ENCODE data around the gene LRRC2. TPM values are rescaled to one million over a fixed set of nuclear protein-coding genes. Genes with fewer than 3 reads are reported as not detected.
"Not testable (repeated sequence)": the region's sequence is repeated elsewhere in the genome, so short reads cannot be mapped to it uniquely, and the experiment has no call there.

LRRC2 gene
- total and polyA plus RNA-seq, 4 donors, result 0.09 to 3.1 (median 0.73) TPM

DNA sequence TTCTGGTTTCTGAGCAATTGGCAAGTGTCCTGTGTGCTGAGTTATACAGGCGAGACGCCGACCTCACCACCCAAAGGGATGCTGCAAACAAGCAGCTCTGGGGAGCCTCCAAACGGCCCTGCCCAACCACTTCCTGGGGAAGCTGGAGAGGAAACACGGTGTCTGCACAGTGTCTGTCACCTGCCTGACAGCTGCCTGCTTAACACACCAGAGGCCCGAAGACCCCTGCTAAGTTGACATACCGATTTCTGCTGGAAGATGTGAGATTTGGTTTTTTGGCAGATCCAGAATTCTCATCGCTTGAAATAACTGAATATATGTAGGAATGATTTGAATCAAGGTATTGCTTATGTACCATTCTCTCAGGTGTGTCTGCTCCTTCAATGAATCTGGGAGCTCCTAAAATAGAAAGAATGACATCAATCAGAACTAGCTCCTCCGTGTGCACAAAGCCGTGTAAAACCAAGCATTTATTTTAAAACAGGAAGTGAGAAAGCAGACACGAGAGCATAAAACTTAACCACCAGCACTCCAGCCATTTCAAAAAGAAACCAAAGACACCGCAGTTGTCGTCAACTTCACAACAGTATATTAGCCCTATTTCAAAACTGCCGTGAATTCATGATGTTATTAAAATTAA, 27.2 kb downstream of the LRRC2 start:
- DNase-seq (peak in 2 of 3 donors; percentile 10 to 28), ATAC-seq (ENCODE audit: insufficient read depth, low FRiP score) (peak; percentile 62)
- Histone ChIP-seq H3K36me3 (ENCODE audit: control insufficient read depth in 4 of 4, insufficient read depth in 4 of 4, low read length in 4 of 4) (no peaks in the 10 kb centered on the region), H3K27ac (ENCODE audit: low read depth in 1 of 2, low read length in 1 of 2) (no peak overlapping the region), H3K4me1 (ENCODE audit: control insufficient read depth in 5 of 5, insufficient read depth in 5 of 5, low read length in 5 of 5) (peaks cover 0 to 3% (median 0%) of the 10 kb centered on the region in 5 donors), H3K9ac (ENCODE audit: insufficient read depth in 1 of 2, low read length in 2 of 2) (no peak overlapping the region), H3K9me3 (ENCODE audit: control insufficient read depth in 4 of 4, insufficient read depth in 3 of 4, low read length in 3 of 4) (no peaks in the 10 kb centered on the region), H3K4me3 (no peak overlapping the region), H3K27me3 (ENCODE audit: control insufficient read depth in 3 of 3, insufficient read depth in 3 of 3, low read length in 2 of 3) (no peaks in the 10 kb centered on the region)
- 11 to 28% methylated on average over 14 of the region's 14 CpGs for WGBS, 2 donors
- TF ChIP-seq, protein P1, sequence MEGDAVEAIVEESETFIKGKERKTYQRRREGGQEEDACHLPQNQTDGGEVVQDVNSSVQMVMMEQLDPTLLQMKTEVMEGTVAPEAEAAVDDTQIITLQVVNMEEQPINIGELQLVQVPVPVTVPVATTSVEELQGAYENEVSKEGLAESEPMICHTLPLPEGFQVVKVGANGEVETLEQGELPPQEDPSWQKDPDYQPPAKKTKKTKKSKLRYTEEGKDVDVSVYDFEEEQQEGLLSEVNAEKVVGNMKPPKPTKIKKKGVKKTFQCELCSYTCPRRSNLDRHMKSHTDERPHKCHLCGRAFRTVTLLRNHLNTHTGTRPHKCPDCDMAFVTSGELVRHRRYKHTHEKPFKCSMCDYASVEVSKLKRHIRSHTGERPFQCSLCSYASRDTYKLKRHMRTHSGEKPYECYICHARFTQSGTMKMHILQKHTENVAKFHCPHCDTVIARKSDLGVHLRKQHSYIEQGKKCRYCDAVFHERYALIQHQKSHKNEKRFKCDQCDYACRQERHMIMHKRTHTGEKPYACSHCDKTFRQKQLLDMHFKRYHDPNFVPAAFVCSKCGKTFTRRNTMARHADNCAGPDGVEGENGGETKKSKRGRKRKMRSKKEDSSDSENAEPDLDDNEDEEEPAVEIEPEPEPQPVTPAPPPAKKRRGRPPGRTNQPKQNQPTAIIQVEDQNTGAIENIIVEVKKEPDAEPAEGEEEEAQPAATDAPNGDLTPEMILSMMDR (IDR thresholded peaks at IDR 0.05; ENCODE audit: control extremely low read depth, extremely low read depth), result no peak

DNA sequence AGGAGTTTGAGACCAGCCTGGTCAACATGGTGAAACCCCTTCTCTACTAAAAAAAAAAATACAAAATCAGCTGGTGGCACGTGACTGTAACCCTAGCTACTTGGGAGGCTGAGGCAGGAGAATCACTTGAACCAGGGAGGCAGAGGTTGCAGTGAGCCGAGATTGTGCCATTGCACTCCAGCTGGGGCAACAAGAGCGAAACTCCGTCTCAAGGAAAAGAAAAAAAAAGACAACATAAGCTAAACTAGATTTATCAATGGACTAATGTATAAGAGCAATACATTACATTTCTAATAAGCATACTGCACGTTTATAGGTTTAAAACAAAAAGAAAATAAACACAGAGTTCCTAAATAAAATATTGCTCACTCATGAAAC, 27.7 kb downstream of the LRRC2 start:
- not testable (repeated sequence) for H3K27me3 ChIP-seq (ENCODE audit: control insufficient read depth in 3 of 3, insufficient read depth in 3 of 3, low read length in 2 of 3); H3K9me3 ChIP-seq (ENCODE audit: control insufficient read depth in 4 of 4, insufficient read depth in 3 of 4, low read length in 3 of 4); DNase-seq; H3K9ac ChIP-seq (ENCODE audit: insufficient read depth in 1 of 2, low read length in 2 of 2); H3K36me3 ChIP-seq (ENCODE audit: control insufficient read depth in 4 of 4, insufficient read depth in 4 of 4, low read length in 4 of 4); H3K4me3 ChIP-seq; H3K27ac ChIP-seq (ENCODE audit: low read depth in 1 of 2, low read length in 1 of 2); H3K4me1 ChIP-seq (ENCODE audit: control insufficient read depth in 5 of 5, insufficient read depth in 5 of 5, low read length in 5 of 5); ATAC-seq (ENCODE audit: insufficient read depth, low FRiP score)
- WGBS, 2 donors, result 33 to 55% methylated on average over 5 of the region's 5 CpGs

DNA sequence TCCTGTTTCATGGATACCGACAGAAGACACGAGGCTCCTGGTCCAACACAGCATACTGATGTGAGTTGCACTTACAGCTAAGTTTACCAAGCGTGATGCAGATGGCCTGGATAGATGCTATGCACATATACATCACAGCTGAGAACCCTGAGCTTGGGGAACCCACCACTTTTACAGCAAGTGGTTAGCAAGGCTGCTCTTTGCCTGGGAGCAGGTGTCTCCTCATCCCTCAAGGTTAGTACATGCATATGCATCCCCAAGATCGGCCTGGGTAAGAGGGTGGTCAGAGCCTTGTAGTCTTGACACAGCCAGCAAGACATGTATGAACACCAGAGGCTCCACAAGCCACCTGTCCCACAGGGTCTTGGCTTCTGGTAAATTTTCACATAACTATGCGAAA, 28.3 kb downstream of the LRRC2 start:
- TF ChIP-seq, protein P1 (IDR thresholded peaks at IDR 0.05; ENCODE audit: control extremely low read depth, extremely low read depth), result no peak
- DNase-seq, result no peak
- no peak overlapping the region for H3K9ac ChIP-seq (ENCODE audit: insufficient read depth in 1 of 2, low read length in 2 of 2)
- ATAC-seq (ENCODE audit: insufficient read depth, low FRiP score), result no peak
- no peak overlapping the region for H3K4me3 ChIP-seq
- no peaks in the 10 kb centered on the region for H3K9me3 ChIP-seq (ENCODE audit: control insufficient read depth in 4 of 4, insufficient read depth in 3 of 4, low read length in 3 of 4)
- no peaks in the 10 kb centered on the region for H3K27me3 ChIP-seq (ENCODE audit: control insufficient read depth in 3 of 3, insufficient read depth in 3 of 3, low read length in 2 of 3)
- WGBS, 2 donors, result 91 to 94% methylated on average over 5 of the region's 5 CpGs
- H3K27ac ChIP-seq (ENCODE audit: low read depth in 1 of 2, low read length in 1 of 2), result no peak overlapping the region
- no peaks in the 10 kb centered on the region for H3K36me3 ChIP-seq (ENCODE audit: control insufficient read depth in 4 of 4, insufficient read depth in 4 of 4, low read length in 4 of 4)
- H3K4me1 ChIP-seq (ENCODE audit: control insufficient read depth in 5 of 5, insufficient read depth in 5 of 5, low read length in 5 of 5), result peaks cover 0 to 3% (median 0%) of the 10 kb centered on the region in 5 donors

DNA sequence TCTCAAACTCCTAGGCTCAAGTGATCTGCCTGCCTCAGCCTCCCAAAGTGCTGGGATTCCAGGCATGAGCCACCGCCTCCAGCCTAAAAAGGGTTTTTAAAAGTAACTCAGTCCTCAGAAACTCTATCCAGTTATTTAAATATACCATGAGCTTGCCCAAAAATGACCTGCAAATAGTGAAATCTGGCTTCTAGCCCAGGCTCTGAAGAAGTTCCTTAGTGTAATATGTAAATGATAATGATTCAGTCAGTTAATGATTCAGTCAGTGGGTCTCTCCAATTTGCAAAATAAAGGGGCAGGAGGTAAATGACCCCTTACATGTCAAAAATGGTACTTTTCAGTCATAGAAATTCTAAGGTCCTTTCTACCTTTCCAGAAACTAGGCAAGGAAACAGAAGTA, 28.8 kb downstream of the LRRC2 start:
- 86 to 92% methylated on average over 1 of the region's 1 CpG for WGBS, 2 donors

More for the DNA sequence above, 28.8 kb downstream of the LRRC2 start:
- DNase-seq (no peak), ATAC-seq (ENCODE audit: insufficient read depth, low FRiP score) (no peak)
- H3K27me3 ChIP-seq (ENCODE audit: control insufficient read depth in 3 of 3, insufficient read depth in 3 of 3, low read length in 2 of 3), result no peaks in the 10 kb centered on the region
- no peaks in the 10 kb centered on the region for H3K9me3 ChIP-seq (ENCODE audit: control insufficient read depth in 4 of 4, insufficient read depth in 3 of 4, low read length in 3 of 4)
- no peak overlapping the region for H3K9ac ChIP-seq (ENCODE audit: insufficient read depth in 1 of 2, low read length in 2 of 2)
- peaks cover 0 to 3% (median 0%) of the 10 kb centered on the region in 5 donors for H3K4me1 ChIP-seq (ENCODE audit: control insufficient read depth in 5 of 5, insufficient read depth in 5 of 5, low read length in 5 of 5)
- TF ChIP-seq, protein P1 (IDR thresholded peaks at IDR 0.05; ENCODE audit: control extremely low read depth, extremely low read depth), result no peak
- H3K27ac ChIP-seq (ENCODE audit: low read depth in 1 of 2, low read length in 1 of 2), result no peak overlapping the region
- H3K4me3 ChIP-seq, result no peak overlapping the region
- H3K36me3 ChIP-seq (ENCODE audit: control insufficient read depth in 4 of 4, insufficient read depth in 4 of 4, low read length in 4 of 4), result no peaks in the 10 kb centered on the region

All from lung (tissue), 12 donors.